HEK293T (cell line): Measurements from ENCODE around the gene GNAI1.

Experiments used
- BHLHE40 ChIP-seq: fragments of 450-650 bp; IDR thresholded peaks from 2 replicates; pipeline ENCODE4 v1.6.1; 2016; ENCODE audit warnings: mild to moderate bottlenecking, moderate library complexity, borderline replicate concordance
- ELF4 ChIP-seq: fragments of 450-650 bp; IDR thresholded peaks from 2 replicates; pipeline ENCODE4 v1.6.1; 2017; ENCODE audit warnings: antibody characterized with exemption
- FOXA1 ChIP-seq: fragments of 450-650 bp; IDR thresholded peaks from 2 replicates; pipeline ENCODE4 v1.6.1; 2016; ENCODE audit warnings: mild to moderate bottlenecking
- FOXK2 ChIP-seq: fragments of 450-650 bp; IDR thresholded peaks from 2 replicates; pipeline ENCODE4 v1.6.1; 2016; ENCODE audit warnings: mild to moderate bottlenecking
- HDGF ChIP-seq: fragments of 450-650 bp; IDR thresholded peaks from 2 replicates; pipeline ENCODE4 v1.6.1; 2017; ENCODE audit warnings: antibody characterized with exemption, borderline replicate concordance
- L3MBTL2 ChIP-seq: fragments of 450-650 bp; conservative IDR thresholded peaks from 2 replicates; pipeline ENCODE4 v1.6.1; 2016; ENCODE audit warnings: mild to moderate bottlenecking
- LEF1 ChIP-seq: fragments of 450-650 bp; IDR thresholded peaks from 2 replicates; pipeline ENCODE4 v1.6.1; 2017; ENCODE audit warnings: mild to moderate bottlenecking, borderline replicate concordance
- NFRKB ChIP-seq: fragments of 450-650 bp; IDR thresholded peaks from 2 replicates; pipeline ENCODE4 v1.6.1; 2016; ENCODE audit warnings: mild to moderate bottlenecking, moderate library complexity
- PKNOX1 ChIP-seq: fragments of 450-650 bp; IDR thresholded peaks from 2 replicates; pipeline ENCODE4 v1.6.1; 2016
- SP1 ChIP-seq: fragments of 450-650 bp; IDR thresholded peaks from 2 replicates; pipeline ENCODE4 v1.6.1; 2017
- SUZ12 ChIP-seq: fragments of 450-650 bp; IDR thresholded peaks from 2 replicates; pipeline ENCODE4 v1.6.1; 2016; ENCODE audit warnings: mild to moderate bottlenecking
- TARDBP ChIP-seq: fragments of 450-650 bp; IDR thresholded peaks from 2 replicates; pipeline ENCODE4 v1.6.1; 2016
- ZNF384 ChIP-seq: fragments of 450-650 bp; IDR thresholded peaks from 2 replicates; pipeline ENCODE4 v1.6.1; 2016

- TF ChIP-seq SP1 (no peak), SUZ12 (no peak), ELF4 (no peak), PKNOX1 (no peak), HDGF (no peak), ZNF384 (no peak), LEF1 (no peak), FOXK2 (no peak), TARDBP (no peak), BHLHE40 (no peak), FOXA1 (no peak), L3MBTL2 (no peak), NFRKB (no peak)
Observed at GRCh38 chr7:80095545-80095944, 39.1 kb upstream of the GNAI1 start.
